Activated naive CD4-positive, alpha-beta T cell treated with anti-CD3 and anti-CD28 coated beads, Interleukin-2, amount 50 U/mL, for 24 hours (primary cell): ENCODE data around the gene RFPL2.
"Not testable (repeated sequence)": the region's sequence is repeated elsewhere in the genome, so short reads cannot be mapped to it uniquely, and the experiment has no call there.

Experiments used
- H3K27ac Mint-ChIP-seq: one replicate; pipeline ENCODE4 v1.8.0; 2021; ENCODE audit warnings: mild to moderate bottlenecking, mixed read lengths
- H3K27me3 Mint-ChIP-seq: one replicate; pipeline ENCODE4 v1.8.0; 2021; ENCODE audit warnings: mixed read lengths
- H3K36me3 Mint-ChIP-seq: one replicate; pipeline ENCODE4 v1.8.0; 2021; ENCODE audit warnings: mixed read lengths
- H3K4me1 Mint-ChIP-seq: one replicate; pipeline ENCODE4 v1.8.0; 2021; ENCODE audit warnings: mixed read lengths
- H3K4me3 Mint-ChIP-seq: one replicate; pipeline ENCODE4 v1.8.0; 2021; ENCODE audit warnings: mild to moderate bottlenecking, mixed read lengths
- H3K9me3 Mint-ChIP-seq: one replicate; pipeline ENCODE4 v1.8.0; 2021; ENCODE audit warnings: mixed read lengths

Gene RFPL2

GRCh38 chr22:32154727-32155126 lies 50.1 kb downstream of the RFPL2 start:
- not testable (repeated sequence) for H3K9me3 Mint-ChIP-seq, H3K36me3 Mint-ChIP-seq, H3K27ac Mint-ChIP-seq, H3K4me1 Mint-ChIP-seq, H3K4me3 Mint-ChIP-seq, H3K27me3 Mint-ChIP-seq

GRCh38 chr22:32151641-32152040 lies 53.2 kb downstream of the RFPL2 start:
- H3K4me3 Mint-ChIP-seq, H3K36me3 Mint-ChIP-seq, H3K27me3 Mint-ChIP-seq, H3K9me3 Mint-ChIP-seq, H3K27ac Mint-ChIP-seq, H3K4me1 Mint-ChIP-seq: not testable (repeated sequence)

GRCh38 chr22:32150647-32151046 lies 54.2 kb downstream of the RFPL2 start:
- not testable (repeated sequence) for H3K27ac Mint-ChIP-seq, H3K4me3 Mint-ChIP-seq, H3K4me1 Mint-ChIP-seq, H3K27me3 Mint-ChIP-seq, H3K9me3 Mint-ChIP-seq, H3K36me3 Mint-ChIP-seq

GRCh38 chr22:32148372-32148771 lies 56.5 kb downstream of the RFPL2 start:
- H3K36me3 Mint-ChIP-seq, H3K9me3 Mint-ChIP-seq, H3K27me3 Mint-ChIP-seq, H3K4me3 Mint-ChIP-seq, H3K27ac Mint-ChIP-seq: not testable (repeated sequence)
- peaks cover 21% of the 10 kb centered on the region for H3K4me1 Mint-ChIP-seq

- peaks cover 30% of the 10 kb centered on the region for H3K4me1 Mint-ChIP-seq
- H3K27ac Mint-ChIP-seq, H3K4me3 Mint-ChIP-seq, H3K9me3 Mint-ChIP-seq, H3K27me3 Mint-ChIP-seq, H3K36me3 Mint-ChIP-seq: not testable (repeated sequence)
Observed at GRCh38 chr22:32147128-32147527, 57.7 kb downstream of the RFPL2 start.

- peaks cover 1% of the 10 kb centered on the region for H3K27me3 Mint-ChIP-seq
- H3K4me1 Mint-ChIP-seq = peaks cover 35% of the 10 kb centered on the region
- H3K4me3 Mint-ChIP-seq = no peak overlapping the region
- no peaks in the 10 kb centered on the region for H3K36me3 Mint-ChIP-seq
- H3K9me3 Mint-ChIP-seq = no peaks in the 10 kb centered on the region
- peak overlapping the region; percentile 82 for H3K27ac Mint-ChIP-seq
Observed at GRCh38 chr22:32144496-32145274, 60.2 kb downstream of the RFPL2 start.

GRCh38 chr22:32142600-32142999 lies 62.3 kb downstream of the RFPL2 start:
- peak overlapping the region; percentile 89 for H3K27ac Mint-ChIP-seq
- no peaks in the 10 kb centered on the region for H3K9me3 Mint-ChIP-seq
- no peak overlapping the region for H3K4me3 Mint-ChIP-seq
- H3K36me3 Mint-ChIP-seq = no peaks in the 10 kb centered on the region
- peaks cover 45% of the 10 kb centered on the region for H3K4me1 Mint-ChIP-seq
- H3K27me3 Mint-ChIP-seq = no peaks in the 10 kb centered on the region

GRCh38 chr22:32140688-32141087 lies 64.2 kb downstream of the RFPL2 start:
- H3K4me1 Mint-ChIP-seq = peaks cover 53% of the 10 kb centered on the region
- H3K9me3 Mint-ChIP-seq, H3K4me3 Mint-ChIP-seq, H3K27ac Mint-ChIP-seq, H3K27me3 Mint-ChIP-seq, H3K36me3 Mint-ChIP-seq: not testable (repeated sequence)
